Mononuclear cell (primary cell): ENCODE data around the gene DVL1. TPM values are rescaled to one million over a fixed set of nuclear protein-coding genes. Genes with fewer than 3 reads are reported as not detected.

Experiments
- H3K27me3 ChIP-seq: 2 replicates; pipeline ENCODE4 v1.6.0; 2011; ENCODE audit warnings: low read length, control low read depth; ENCODE audit not compliant: insufficient read depth
- H3K4me1 ChIP-seq: 2 replicates; pipeline ENCODE4 v1.5.1; 2011; ENCODE audit warnings: mild to moderate bottlenecking, low read length, control low read depth; ENCODE audit not compliant: insufficient read depth
- H3K4me3 ChIP-seq: 2 replicates; pipeline ENCODE4 v1.5.1; 2011; ENCODE audit warnings: mild to moderate bottlenecking, low read length, moderate library complexity
- H3K9me3 ChIP-seq: 2 replicates; pipeline ENCODE4 v1.5.1; 2011; ENCODE audit warnings: low read depth, mild to moderate bottlenecking, control low read depth, low read length
- total RNA-seq: library from RNA; depleted of rRNA; stranded (reverse); fragments of >200 nt; gene quantifications from one replicate; pipeline ENCODE4 v1.2.3, GENCODE V29; 2012

DVL1 gene
- total RNA-seq, 1 donor = 17.9 TPM

- Histone ChIP-seq H3K27me3 (peaks cover 20% of the 10 kb centered on the region), H3K4me1 (peaks cover 23% of the 10 kb centered on the region), H3K4me3 (no peak overlapping the region), H3K9me3 (no peaks in the 10 kb centered on the region)
These were observed 4.4 kb upstream of the DVL1 start for GRCh38 chr1:1353389-1354151.

GRCh38 chr1:1352786-1353388, 3.7 kb upstream of the DVL1 start:
- H3K27me3 ChIP-seq = peaks cover 20% of the 10 kb centered on the region
- H3K4me1 ChIP-seq = peaks cover 23% of the 10 kb centered on the region
- no peaks in the 10 kb centered on the region for H3K9me3 ChIP-seq
- H3K4me3 ChIP-seq = no peak overlapping the region

GRCh38 chr1:1351511-1352427, 2.6 kb upstream of the DVL1 start:
- Histone ChIP-seq H3K4me3 (no peak overlapping the region), H3K4me1 (peaks cover 30% of the 10 kb centered on the region), H3K27me3 (peaks cover 20% of the 10 kb centered on the region), H3K9me3 (no peaks in the 10 kb centered on the region)

GRCh38 chr1:1348420-1349255, 580 bp downstream of the DVL1 start:
- Histone ChIP-seq H3K4me1 (peaks cover 20% of the 10 kb centered on the region), H3K27me3 (peaks cover 12% of the 10 kb centered on the region), H3K9me3 (no peaks in the 10 kb centered on the region), H3K4me3 (peak overlapping the region; percentile 48)

- peaks cover 16% of the 10 kb centered on the region for H3K4me1 ChIP-seq
- H3K4me3 ChIP-seq = no peak overlapping the region
- peaks cover 5% of the 10 kb centered on the region for H3K27me3 ChIP-seq
- H3K9me3 ChIP-seq = no peaks in the 10 kb centered on the region
These were observed 1.4 kb downstream of the DVL1 start for GRCh38 chr1:1347663-1348419.

GRCh38 chr1:1347026-1347595, 2.1 kb downstream of the DVL1 start:
- H3K4me1 ChIP-seq = peaks cover 16% of the 10 kb centered on the region
- H3K27me3 ChIP-seq = no peaks in the 10 kb centered on the region
- no peak overlapping the region for H3K4me3 ChIP-seq
- no peaks in the 10 kb centered on the region for H3K9me3 ChIP-seq

- no peak overlapping the region for H3K4me3 ChIP-seq
- no peaks in the 10 kb centered on the region for H3K27me3 ChIP-seq
- H3K9me3 ChIP-seq = no peaks in the 10 kb centered on the region
- H3K4me1 ChIP-seq = peaks cover 16% of the 10 kb centered on the region
These were observed 2.7 kb downstream of the DVL1 start for GRCh38 chr1:1346501-1346890.

- no peaks in the 10 kb centered on the region for H3K27me3 ChIP-seq
- H3K9me3 ChIP-seq = no peaks in the 10 kb centered on the region
- peaks cover 16% of the 10 kb centered on the region for H3K4me1 ChIP-seq
- H3K4me3 ChIP-seq = no peak overlapping the region
These were observed 3.2 kb downstream of the DVL1 start for GRCh38 chr1:1345860-1346500.

- no peaks in the 10 kb centered on the region for H3K27me3 ChIP-seq
- no peaks in the 10 kb centered on the region for H3K9me3 ChIP-seq
- H3K4me3 ChIP-seq = no peak overlapping the region
- H3K4me1 ChIP-seq = peaks cover 16% of the 10 kb centered on the region
These were observed 3.8 kb downstream of the DVL1 start for GRCh38 chr1:1345384-1345783.

GRCh38 chr1:1344655-1345361, 4.4 kb downstream of the DVL1 start:
- H3K9me3 ChIP-seq = no peaks in the 10 kb centered on the region
- no peaks in the 10 kb centered on the region for H3K27me3 ChIP-seq
- H3K4me1 ChIP-seq = peaks cover 16% of the 10 kb centered on the region
- no peak overlapping the region for H3K4me3 ChIP-seq

GRCh38 chr1:1343811-1344421, 5.3 kb downstream of the DVL1 start:
- Histone ChIP-seq H3K4me3 (no peak overlapping the region), H3K27me3 (no peaks in the 10 kb centered on the region), H3K9me3 (no peaks in the 10 kb centered on the region), H3K4me1 (peaks cover 16% of the 10 kb centered on the region)

GRCh38 chr1:1342584-1343115, 6.6 kb downstream of the DVL1 start:
- Histone ChIP-seq H3K9me3 (no peaks in the 10 kb centered on the region), H3K4me1 (peaks cover 5% of the 10 kb centered on the region), H3K27me3 (no peaks in the 10 kb centered on the region), H3K4me3 (no peak overlapping the region)
